Fibroblast of lung (primary cell): ENCODE results near the gene GABRG3.

Source experiments
- EZH2 ChIP-seq: IDR thresholded peaks from 2 replicates; pipeline ENCODE4 v1.5.1; 2012; ENCODE audit warnings: low read length, control low read depth, mild to moderate bottlenecking; ENCODE audit errors: missing control alignments
- TF ChIP-seq, protein P1 (sequence below), 2 donors: IDR thresholded peaks in 1 of 2; conservative IDR thresholded peaks in 1 of 2; 1 replicate in 1 of 2; 2 replicates in 1 of 2; pipeline ENCODE4 v1.5.1; 2011 to 2012; ENCODE audit warnings: low read length in 2 of 2, control low read depth in 1 of 2, inconsistent platforms in 1 of 2, low read depth in 1 of 2, mild to moderate bottlenecking in 1 of 2

GRCh38 chr15:27529399-27529798 is 558.4 kb downstream of the GABRG3 start:
- no peak for TF ChIP-seq EZH2
- TF ChIP-seq, protein P1, sequence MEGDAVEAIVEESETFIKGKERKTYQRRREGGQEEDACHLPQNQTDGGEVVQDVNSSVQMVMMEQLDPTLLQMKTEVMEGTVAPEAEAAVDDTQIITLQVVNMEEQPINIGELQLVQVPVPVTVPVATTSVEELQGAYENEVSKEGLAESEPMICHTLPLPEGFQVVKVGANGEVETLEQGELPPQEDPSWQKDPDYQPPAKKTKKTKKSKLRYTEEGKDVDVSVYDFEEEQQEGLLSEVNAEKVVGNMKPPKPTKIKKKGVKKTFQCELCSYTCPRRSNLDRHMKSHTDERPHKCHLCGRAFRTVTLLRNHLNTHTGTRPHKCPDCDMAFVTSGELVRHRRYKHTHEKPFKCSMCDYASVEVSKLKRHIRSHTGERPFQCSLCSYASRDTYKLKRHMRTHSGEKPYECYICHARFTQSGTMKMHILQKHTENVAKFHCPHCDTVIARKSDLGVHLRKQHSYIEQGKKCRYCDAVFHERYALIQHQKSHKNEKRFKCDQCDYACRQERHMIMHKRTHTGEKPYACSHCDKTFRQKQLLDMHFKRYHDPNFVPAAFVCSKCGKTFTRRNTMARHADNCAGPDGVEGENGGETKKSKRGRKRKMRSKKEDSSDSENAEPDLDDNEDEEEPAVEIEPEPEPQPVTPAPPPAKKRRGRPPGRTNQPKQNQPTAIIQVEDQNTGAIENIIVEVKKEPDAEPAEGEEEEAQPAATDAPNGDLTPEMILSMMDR (conservative IDR thresholded peaks at IDR 0.05 in 1 of 2, IDR thresholded peaks at IDR 0.05 in 1 of 2; ENCODE audit: low read depth in 1 of 2, low read length in 2 of 2): no peak
